ENCODE results near the gene DENND2C.
"Not testable (repeated sequence)": the region's sequence is repeated elsewhere in the genome, so short reads cannot be mapped to it uniquely, and the experiment has no call there.

The DENND2C gene

DNA sequence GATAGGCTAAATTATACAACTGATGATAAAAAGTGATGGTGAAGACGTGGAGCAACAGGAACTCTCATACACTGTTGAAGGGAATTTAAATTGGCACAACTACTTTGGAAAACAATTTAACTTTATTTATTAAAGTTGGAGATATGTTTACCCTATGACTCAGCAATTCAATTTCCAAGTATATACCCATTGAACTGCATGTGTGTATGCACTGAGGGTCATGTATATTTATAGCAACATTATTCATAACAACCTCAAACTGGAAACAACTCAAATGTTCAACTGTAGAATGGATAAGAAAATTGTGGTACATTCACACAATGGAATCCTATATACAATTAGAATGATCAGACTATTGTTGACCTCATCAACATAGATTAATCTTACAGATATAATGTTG, 71.9 kb downstream of the DENND2C start:
- no peak for DNase-seq

DNA sequence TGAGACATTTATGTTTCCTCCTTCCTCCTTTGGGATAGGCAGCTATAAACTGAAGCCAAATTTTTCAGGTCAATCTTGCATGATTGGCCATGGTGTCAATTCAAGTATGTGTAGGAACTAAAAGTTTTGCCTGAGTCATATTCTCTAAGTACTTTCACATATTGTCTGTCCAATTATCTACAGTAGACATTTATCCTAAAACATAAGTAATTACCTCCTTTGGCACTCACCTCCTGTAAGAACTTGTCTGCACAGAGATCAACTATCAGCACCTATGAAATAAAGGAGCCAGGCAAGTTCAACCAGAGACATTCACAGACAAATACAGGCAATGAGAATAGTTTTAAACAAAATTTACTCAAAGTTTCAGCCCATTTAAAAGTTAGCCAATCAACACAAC, 74.2 kb downstream of the DENND2C start:
- no peak for DNase-seq

DNA sequence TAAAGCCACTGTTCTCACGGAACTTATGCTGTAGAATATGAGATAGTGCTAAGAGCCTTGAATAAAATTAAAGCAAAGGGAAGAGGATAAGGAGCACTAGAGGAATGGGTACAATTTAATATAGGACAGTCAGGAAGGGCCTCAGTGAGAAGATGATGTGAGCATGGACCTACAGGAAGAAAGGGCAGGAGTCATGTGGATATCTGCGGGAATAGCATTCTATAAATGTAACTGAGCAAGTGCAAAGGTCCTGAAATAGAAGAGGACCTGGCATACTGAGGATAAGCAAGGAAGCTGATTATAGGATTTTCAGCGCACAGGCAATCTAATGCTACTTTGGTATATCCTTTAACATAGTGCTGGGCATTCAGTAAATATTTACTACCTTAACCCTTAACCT, 75.8 kb downstream of the DENND2C start:
- no peak for DNase-seq

DNA sequence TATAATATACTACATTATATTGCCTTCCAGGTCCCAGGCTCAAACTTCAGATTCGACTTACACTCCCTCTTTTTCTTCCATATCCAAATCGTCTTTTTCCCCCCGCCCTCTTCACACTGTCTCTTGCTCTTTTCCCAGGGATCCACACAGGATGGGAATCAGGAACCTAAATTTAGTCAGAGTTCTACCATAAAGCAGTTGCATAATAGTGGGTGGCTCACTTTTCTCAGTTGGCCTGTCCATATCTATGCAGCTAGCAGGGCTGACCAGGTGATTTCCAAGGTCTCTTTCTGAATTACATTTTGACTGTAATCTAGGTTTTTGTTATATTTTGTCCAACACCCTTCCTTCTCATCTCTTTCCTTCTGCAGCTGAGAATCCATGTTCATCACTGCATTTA, 80.7 kb downstream of the DENND2C start:
- DNase-seq, result no peak

DNA sequence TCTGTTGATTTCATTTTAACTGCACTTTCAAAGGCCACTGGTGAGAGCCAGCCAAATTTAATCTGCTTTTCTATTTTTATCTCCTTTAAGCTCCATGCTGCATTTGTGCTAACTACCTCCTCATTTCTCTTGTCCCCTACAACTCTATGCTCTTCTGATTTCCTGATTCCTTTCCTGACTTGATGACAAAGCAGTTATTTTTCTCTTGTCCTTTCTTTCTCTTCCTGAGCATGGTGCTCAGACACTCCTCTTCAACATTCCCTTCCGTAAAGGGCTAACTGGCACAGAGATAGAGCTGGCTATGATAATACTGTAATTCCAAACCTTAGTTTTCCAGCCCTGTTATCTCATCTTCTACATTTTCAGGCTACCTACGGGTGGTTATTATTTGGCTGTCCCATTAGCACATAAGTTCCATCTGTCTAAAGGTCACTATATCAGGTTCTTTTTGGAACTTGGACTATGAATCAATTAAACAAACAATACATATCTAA, 81.6 kb downstream of the DENND2C start:
- no peak for DNase-seq

DNA sequence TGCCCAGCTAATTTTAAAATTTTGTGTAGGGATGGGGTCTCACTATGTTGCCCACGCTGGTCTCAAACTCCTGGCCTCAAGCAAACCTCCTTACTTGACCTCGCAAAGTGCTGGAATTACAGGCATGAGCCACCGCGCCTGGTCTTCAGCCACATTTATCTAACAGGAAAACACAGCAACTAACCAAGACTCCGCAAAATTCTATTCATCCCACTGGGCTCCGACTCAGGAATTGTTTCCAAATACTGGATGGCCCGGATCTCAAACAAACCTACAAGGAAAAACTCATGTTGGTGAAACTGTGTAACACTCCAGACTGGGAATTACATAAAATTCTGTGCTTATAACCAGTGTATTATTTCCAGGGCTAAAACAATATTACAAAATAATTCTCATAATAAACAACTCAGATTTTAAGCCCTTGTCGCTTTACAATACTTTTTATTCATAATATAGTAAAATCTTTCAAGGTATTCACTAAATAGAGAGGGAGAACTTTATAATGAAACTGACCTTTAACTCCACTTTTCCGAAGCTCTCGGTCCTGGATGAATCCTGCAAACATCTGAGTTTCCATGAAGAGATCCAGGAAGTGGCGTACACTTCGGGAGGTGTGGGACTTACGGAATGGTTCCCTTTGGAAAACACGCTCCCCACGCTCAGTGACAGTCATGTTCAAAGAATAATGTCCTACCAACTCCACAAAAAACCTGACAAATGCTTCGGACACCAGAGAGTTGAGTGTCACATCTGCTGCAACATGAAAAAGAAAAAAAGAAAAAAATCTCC, 82.5 kb downstream of the DENND2C start:
- DNase-seq, result no peak

DNA sequence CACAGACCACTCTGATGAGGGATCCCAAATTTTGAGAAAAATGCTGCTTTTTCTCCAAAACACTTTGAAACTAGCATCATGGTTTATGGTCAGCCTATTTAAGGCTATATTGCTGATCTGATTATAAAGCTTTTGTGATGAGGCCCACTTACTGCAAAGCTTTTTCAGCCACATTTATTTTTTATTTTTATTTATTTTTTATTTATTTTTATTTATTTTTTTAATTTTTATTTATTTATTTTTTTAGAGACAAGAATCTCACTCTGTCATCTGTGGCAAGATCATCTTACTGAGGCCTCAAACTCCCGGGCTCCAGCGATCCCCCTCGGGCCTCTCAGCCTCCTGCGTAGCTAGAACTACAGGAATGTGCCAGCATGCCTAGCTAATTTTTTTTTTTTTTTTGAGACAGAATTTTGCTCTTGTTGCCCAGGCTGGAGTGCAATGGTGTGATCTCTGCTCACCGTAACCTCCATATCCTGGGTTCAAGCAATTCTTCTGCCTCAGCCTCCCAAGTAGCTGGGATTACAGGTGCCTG, 83.3 kb downstream of the DENND2C start:
- no peak for DNase-seq

DNA sequence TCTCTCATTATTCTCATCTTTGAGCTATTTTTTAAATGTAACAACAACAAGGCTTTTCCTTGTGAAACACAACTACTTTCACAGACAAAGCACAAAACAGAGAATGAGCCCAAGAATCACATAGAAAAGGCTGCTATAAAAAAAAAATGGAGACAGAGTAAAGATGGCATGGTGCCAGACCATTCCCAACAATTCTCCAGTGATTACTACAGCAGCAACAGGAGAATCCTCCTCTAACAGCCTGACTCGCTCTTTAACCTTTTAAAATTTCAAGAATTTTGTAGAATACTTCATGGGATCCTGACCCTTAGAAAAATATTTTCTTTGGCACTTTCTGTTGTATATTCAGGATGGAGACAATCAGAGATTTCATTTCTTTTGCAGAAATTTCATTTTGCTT, 84.6 kb downstream of the DENND2C start:
- DNase-seq, result no peak

DNA sequence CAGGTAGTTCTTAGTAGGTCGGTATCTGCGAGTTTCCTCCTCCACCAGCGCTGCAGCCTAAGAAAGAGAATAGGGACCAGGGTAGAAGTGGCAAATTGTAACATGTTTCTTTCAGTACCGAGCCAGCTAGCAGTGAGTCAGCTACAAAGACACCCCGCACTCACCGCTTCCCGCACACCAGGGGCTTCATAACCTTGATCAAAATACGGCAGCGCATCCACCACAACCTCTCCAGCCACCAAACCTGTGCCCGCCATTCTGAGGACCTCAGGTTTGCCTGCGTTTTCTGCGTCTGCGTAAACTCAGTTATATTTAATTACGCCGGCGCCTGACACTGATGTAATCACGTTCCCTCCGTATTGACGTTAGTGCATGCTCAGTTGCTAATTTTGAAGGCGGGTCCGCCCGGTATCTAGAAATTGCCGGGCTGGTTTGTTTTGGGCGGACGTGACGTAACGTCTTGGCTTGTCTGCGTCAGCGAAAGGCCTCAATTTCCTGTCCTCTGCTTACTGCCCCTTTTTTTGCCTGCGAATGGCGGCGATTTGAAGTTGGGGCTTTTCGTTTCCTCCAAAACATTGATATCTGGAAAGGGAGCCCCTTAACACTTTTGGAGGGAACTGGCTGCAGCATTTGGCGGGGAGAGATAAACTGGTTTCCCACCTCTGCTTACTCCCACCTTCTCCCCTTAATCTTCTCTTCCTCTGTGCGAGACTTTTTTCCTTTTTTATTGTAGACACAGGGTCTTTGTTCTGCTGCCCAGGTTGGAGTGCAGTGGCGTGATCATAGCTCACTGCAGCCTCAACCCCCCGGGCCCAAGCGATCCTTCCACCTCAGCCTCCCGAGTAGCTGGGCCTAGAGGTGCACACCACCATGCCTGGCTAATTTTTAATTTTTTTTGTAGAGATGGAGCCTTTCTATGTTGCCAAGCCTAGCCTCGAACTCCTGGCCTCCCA, 88.2 kb downstream of the DENND2C start, which contains the start of gene BCAS2:
TSS of gene BCAS2 (minus strand) at position 281 of the 953 bp plus-strand sequence. CDS start at position 257, 24 bp downstream.
- DNase-seq, result peak; percentile 91

DNA sequence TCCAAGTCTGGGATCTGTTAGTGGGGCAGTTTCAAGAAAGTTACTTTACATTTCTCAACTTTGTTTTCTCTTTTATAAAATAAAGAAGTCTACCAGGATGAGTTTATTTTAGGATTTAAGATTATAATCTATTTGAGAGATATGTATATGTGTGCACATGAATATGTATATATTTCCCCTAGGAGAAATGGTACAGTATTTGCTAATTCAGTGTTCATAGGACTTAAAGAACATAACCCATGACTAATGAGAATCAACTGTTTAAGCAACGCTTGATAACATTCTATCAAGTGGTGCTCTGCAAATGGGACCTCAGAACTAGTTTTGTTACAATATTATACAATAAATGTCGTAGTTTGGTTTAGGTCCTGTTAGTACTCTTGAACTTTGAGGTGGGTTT, 95.5 kb downstream of the DENND2C start:
- DNase-seq, result no peak

DNA sequence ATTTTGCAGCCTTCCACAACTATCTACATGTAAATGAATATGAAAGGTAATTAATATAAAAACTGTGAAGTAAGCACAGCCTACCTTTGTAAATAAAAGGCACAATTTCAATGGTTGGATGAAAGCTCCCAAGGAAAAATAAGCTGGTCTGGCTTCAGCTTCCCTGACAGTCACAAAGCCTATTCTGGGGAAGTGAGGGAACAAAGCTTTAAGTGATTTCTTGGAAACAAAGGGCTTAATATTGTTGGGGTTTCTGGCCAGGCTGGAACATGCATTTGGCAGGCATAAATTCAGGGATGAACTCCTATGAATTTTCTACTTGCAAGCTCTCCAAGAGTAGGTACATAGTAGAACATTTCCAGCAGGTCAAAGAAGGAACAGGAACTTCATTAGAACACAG, 105.7 kb downstream of the DENND2C start:
- no peak for DNase-seq

DNA sequence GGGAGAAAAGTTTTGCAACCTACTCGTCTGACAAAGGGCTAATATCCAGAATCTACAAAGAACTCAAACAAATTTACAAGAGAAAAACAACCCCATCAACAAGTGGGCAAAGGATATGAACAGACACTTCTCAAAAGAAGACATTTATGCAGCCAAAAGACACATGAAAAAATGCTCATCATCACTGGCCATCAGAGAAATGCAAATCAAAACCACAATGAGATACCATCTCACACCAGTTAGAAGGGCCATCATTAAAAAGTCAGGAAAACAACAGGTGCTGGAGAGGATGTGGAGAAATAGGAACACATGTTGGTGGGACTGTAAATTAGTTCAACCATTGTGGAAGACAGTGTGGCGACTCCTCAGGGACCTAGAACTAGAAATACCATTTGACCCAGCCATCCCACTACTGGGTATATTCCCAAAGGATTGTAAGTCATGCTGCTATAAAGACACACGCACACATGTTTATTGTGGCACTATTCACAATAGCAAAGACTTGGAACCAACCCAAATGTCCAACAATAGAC, 106.8 kb downstream of the DENND2C start:
- DNase-seq, result not testable (repeated sequence)

DNA sequence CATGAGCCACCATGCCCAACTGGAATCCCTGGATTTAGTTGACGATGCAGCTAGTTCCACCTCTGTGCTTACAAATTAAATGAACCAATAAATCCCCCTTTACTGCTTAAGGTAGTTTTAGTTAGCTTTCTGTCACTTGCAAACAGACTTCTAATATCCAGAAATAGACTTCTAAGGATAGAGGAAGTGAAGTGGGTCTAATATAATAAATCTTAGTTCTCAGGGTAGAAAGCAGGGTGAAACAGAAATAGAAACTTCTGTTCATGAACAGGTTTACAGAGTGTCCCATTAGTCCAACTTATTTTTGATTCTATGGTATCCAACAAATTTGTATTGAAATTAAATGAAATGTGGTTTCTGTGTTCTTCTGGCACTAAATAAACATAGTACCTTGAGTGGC, 108.5 kb downstream of the DENND2C start:
- DNase-seq, result no peak

DNA sequence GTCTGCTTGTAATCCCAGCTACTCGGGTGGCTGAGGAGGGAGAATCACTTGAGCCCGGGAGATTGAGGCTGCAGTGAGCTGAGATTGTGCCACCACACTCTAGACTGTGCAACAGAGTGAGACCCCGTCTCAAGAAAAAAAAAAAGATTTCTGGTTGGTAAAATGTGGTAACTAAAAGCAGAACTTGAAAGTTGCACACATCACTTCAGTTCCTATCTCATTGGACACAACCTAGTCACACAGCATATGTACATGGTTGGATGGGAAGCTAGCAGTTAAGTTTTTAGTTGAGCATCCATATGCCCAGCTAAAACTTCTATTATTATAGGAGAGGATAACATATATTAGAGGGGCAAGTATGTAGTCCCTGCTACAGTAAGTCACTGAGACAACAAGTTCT, 110.5 kb downstream of the DENND2C start:
- no peak for DNase-seq

DNA sequence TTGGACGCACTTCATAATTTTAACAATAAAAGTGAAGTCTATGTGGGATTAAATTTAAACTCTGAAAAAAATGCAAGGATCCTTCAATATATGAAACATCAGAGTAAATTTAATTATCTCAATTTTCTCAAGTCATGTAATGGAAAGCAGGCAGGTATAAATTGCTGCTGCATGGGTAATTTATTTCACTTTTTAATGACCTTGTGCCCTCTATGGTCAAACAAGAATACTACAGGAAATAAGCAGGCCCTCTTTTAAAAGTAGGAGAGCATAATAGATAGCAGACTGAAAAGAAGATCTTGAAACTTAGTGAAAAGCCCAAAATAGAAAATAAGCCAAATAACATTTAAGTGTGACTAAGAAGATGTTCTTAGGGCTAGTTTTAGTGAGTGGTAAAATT, 111.3 kb downstream of the DENND2C start:
- peak; percentile 14 for DNase-seq

DNA sequence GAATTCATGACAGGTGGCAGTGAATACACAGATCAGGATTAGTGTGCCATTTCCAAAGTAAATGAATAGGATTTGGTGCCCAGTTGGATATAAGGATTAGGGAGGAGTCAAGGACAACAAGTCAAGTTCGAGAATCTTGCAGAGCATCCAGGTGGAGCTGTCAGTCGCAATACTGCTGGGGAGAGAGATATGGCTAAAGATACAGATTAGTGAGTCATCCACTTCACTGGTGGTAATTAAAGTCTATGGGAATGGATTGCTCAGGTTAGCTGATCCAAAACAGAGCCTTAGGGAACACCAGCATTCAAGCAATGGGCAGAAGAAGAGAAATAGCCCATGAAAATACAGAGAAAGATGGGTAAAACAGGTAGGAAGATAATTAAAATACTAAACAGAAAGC, 115.3 kb downstream of the DENND2C start:
- no peak for DNase-seq

DNA sequence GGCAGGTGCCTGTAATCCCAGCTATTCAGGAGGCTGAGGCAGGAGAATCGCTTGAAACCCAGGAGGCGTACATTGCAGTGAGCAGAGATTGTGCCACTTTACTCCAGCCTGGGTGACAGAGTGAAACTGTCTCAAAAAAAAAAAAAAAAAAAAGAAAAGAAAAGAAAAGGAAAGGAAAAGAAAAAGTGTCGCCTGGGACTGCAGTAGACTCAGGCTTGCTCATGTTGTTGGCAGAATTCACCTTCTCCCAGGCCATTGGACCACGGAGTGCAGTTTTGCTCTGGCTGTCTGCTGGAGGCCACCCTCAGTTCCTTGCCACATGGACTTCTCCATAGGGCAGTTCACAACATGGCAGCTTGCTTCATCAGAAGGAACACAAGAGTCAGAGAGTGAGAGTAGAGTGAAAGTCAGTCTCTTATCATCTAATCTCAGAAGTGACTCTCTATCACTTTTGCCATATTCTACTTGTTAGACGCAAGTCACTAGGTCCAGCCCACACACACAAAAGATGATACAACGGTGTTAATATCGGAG, 117.7 kb downstream of the DENND2C start:
- DNase-seq, result no peak

DNA sequence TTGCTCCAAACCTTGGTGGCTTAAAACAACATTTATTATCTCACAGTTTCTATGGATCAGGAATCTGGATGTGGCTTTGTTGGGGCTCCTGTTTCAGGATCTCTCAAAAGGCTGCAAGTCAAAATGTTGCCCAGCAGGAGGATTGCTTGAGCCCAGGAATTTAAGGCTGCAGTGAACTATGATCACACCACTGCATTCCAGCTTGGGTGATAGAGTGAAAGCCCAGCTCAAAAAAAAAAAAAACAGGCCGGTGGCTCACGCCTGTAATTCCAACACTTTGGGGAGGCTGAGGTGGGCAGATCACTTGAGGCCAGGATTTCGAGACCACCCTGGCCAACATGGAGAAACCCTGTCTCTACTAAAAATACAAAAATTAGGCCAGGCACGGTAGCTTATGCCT, 118.4 kb downstream of the DENND2C start:
- DNase-seq, result no peak

DNA sequence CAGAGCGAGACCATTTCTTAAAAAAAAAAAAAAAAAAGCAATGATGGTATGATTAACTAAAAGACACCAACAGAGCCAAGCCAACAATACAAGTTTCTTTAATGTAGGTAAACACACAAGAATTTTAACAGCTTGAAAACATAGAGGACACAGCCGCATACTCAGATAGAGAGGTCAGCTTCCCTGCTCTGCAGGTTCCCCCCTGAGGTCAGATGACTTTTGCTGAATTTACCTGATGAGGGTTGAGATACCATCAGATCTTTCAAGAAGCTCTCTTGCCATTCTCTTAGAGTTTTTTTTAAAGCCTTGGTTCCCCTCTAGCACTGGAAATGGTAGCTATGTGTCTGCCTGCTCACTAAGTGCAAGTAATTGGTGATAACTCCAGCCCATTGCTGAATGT, 119.5 kb downstream of the DENND2C start:
- no peak for DNase-seq

DNA sequence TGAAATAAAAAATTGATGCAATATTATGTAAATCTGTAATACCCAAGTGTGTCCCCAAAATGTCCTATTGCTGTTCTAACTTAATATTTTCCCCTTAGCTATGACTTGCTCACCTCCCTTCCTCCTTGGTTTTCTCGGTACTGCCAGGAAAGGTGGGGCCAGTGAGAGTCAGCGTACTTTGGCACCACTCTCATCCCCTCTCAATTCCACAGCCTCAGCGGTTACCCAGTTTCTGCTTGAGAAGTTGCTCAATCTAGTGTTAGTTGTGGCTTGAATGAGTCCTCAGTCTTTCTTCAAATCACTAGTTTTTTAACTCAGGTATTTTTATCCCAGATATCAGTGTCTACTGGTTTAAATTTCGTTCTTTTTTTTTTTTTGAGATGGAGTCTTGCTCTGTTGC, 120.7 kb downstream of the DENND2C start:
- DNase-seq, result no peak

DNA sequence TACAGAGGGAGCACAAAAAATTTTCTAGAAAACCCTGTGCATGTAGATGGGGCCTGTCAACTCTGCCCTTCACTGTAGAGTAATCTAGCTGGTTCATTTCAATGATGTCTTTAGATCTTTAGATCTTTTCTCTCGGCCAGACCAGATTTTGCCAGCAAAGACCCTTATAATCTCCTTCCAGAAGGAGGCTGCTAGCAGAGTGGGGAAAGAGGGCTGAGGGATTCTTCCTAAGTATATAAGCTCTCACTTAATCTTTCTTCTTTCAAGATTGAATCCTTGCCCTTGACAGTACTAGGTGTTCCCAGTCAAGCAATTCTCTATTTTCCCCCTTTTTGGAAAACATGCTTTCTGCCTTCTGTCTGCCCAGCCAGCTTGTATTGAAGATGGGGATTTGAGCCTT, 122.8 kb downstream of the DENND2C start:
- no peak for DNase-seq

DNA sequence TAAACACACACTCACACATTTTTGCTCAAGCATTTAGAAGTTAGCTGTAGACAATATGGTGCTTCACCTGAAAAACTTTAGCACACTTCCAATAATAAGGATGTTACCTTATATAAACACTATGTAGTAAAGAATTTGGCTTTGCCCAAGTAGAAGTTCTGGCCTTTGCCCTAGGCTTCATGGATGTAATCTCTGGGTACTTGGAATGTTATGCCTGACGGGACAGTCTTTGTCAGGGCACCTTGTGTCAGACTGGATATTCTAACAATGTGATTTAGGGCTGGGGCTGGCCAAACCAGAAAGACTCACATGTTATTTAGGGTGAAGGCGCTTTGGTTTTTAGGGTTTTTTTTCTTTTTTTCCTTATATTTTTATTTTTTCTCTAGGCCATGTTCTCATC, 124.1 kb downstream of the DENND2C start:
- no peak for DNase-seq

DNA sequence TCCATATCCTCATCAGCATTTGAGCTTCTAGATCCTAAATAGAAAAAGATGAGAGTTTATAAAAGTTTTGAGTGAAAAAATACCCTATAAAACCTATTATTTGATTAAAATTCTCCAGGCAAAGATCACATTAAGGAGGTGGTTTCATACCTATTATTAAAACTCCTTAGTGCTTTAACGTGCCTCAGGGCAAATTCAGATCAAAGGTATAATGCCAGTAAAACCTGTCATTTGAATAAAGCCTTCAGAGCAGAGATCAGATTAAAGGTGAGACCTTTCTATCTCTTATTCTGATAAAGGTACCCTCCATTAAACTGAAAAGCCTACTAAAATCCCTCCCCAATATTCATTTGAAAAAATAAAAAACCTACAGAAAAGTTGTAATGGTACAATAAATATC, 124.5 kb downstream of the DENND2C start:
- DNase-seq, result no peak
